GM12878 (cell line): ENCODE measurements around the gene FOXO1. TPM values are rescaled to one million over a fixed set of nuclear protein-coding genes. Genes with fewer than 3 reads are reported as not detected.

Experiments
- ATAC-seq: fragments of 200-7000 bp; cut with Tn5 transposase; 3 replicates; pipeline ENCODE4 v1.9.1; 2020; ENCODE audit warnings: mild to moderate bottlenecking, moderate library complexity
- BruUV-seq: library from RNA; stranded (reverse); fragments of 400-500 nt; replicated peaks from 2 replicates; lab custom pipeline; 2021; lab: Mats Ljungman, UMichigan
- CTCF ChIA-PET: fragments of 300-600 bp; sonication (Branson Sonifier 250); formaldehyde crosslinking; extraction: SDS; loops from one replicate; lab custom pipeline; 2021; ENCODE audit warnings: inconsistent platforms; lab: Yijun Ruan, JAX
- POLR2A ChIA-PET: fragments of 350-600 bp; formaldehyde crosslinking; extraction: SDS; loops from one replicate; lab custom pipeline; 2021; ENCODE audit warnings: inconsistent platforms; lab: Charles Lee
- RAD21 ChIA-PET: fragments of 300-600 bp; sonication (Branson Sonifier 250); formaldehyde crosslinking; loops from one replicate; lab custom pipeline; 2023; ENCODE audit warnings: antibody characterized with exemption; ENCODE audit not compliant: unreplicated experiment; lab: Charles Lee
- SMC1A ChIA-PET: fragments of 300-600 bp; sonication (Branson Sonifier 250); formaldehyde crosslinking; loops from one replicate; lab custom pipeline; 2023; ENCODE audit not compliant: unreplicated experiment, uncharacterized antibody; lab: Charles Lee
- DNase-seq: peaks from one replicate; pipeline ENCODE4 v3.0.0-alpha.2; 2011; ENCODE audit warnings: low read depth, low spot score
- FAIRE-seq: peaks from 3 replicates; lab custom pipeline; 2011; peaks lifted over from hg19 to GRCh38; lab: Jason Lieb, UNC
- H2AFZ ChIP-seq: 2 replicates; pipeline ENCODE4 v1.6.0; 2011; ENCODE audit warnings: low read depth, low read length, control low read depth; ENCODE audit not compliant: control insufficient read depth
- H3K27ac ChIP-seq: 2 replicates; pipeline ENCODE4 v1.5.1; 2011; ENCODE audit warnings: control low read depth; ENCODE audit not compliant: control insufficient read depth, insufficient read depth
- H3K27me3 ChIP-seq, 2 experiments: replicated peaks in 1 of 2; 2 replicates each; pipeline versions ENCODE4 v1.6.0 to v1.6.1; 2011; ENCODE audit warnings: low read length in 1 of 2; ENCODE audit not compliant: control insufficient read depth in 2 of 2, insufficient read depth in 2 of 2
- H3K36me3 ChIP-seq, 2 experiments: 2 replicates each; pipeline ENCODE4 v1.5.1; 2011; ENCODE audit warnings: low read length in 1 of 2; ENCODE audit not compliant: control insufficient read depth in 2 of 2, insufficient read depth in 2 of 2
- H3K4me1 ChIP-seq: 2 replicates; pipeline ENCODE4 v1.6.1; 2011; ENCODE audit warnings: mild to moderate bottlenecking, low read length, moderate library complexity, mixed read lengths; ENCODE audit not compliant: control insufficient read depth, insufficient read depth
- H3K4me2 ChIP-seq: 2 replicates; pipeline ENCODE4 v1.6.0; 2011; ENCODE audit warnings: control low read depth; ENCODE audit not compliant: control insufficient read depth, insufficient read depth
- H3K4me3 ChIP-seq: fragments of 200-600 bp; sonication (generic); 2 replicates; pipeline ENCODE4 v1.5.1; 2016
- H3K79me2 ChIP-seq: 2 replicates; pipeline ENCODE4 v1.6.0; 2011; ENCODE audit warnings: low read length; ENCODE audit not compliant: control insufficient read depth, insufficient read depth
- H3K9ac ChIP-seq: 2 replicates; pipeline ENCODE4 v1.8.0; 2011; ENCODE audit warnings: low read length, control low read depth, mixed read lengths; ENCODE audit not compliant: control insufficient read depth, insufficient read depth
- H3K9me3 ChIP-seq: replicated peaks from 3 replicates; pipeline ENCODE4 v1.5.1; 2011; ENCODE audit warnings: mild to moderate bottlenecking, low read length; ENCODE audit not compliant: control insufficient read depth, insufficient read depth
- H4K20me1 ChIP-seq: 2 replicates; pipeline ENCODE4 v1.6.0; 2011; ENCODE audit not compliant: control insufficient read depth, insufficient read depth
- CUX1 ChIP-seq: IDR thresholded peaks from 2 replicates; pipeline ENCODE4 v1.6.1; 2012; ENCODE audit warnings: improper control_type of control experiment, low read depth, low read length; ENCODE audit not compliant: insufficient replicate concordance
- PBX3 ChIP-seq: IDR thresholded peaks from 2 replicates; pipeline ENCODE4 v1.6.1; 2011; ENCODE audit warnings: mild to moderate bottlenecking, low read depth, low read length, moderate library complexity; ENCODE audit not compliant: insufficient replicate concordance
- SMARCA5 ChIP-seq: fragments of 450-650 bp; IDR thresholded peaks from 2 replicates; pipeline ENCODE4 v1.6.1; 2017; ENCODE audit warnings: mild to moderate bottlenecking
- whole genome bisulfite sequencing: methylation state at CpG from one replicate; pipeline ENCODE4 v1.1.6; 2016; ENCODE audit warnings: low lambda C conversion rate; ENCODE audit not compliant: insufficient replicate concordance, insufficient coverage; ENCODE audit errors: missing lambda C conversion rate; 5-methylcytosine and 5-hydroxymethylcytosine counted together
- in situ Hi-C: fragments of 300-500 bp; cut with MboI; formaldehyde crosslinking; loops from 9 replicates; pipeline ENCODE4 v1.14.3; 2018; ENCODE audit warnings: mixed read lengths
- intact Hi-C: fragments of 100-400 bp; cut with micrococcal nuclease; formaldehyde crosslinking; loops from one replicate; pipeline ENCODE4 v1.14.2; 2022; ENCODE audit not compliant: unreplicated experiment
- polyA plus RNA-seq, 11 experiments: library from polyadenylated mRNA; depleted of rRNA in 4 of 11; unstranded in 6 of 11; stranded (reverse) in 5 of 11; fragments of >200 nt; fragmentation: Nextera tagmentation in 4 of 11; fragmentation: Illumina TruSeq in 1 of 11; extraction: Ambion mirVana in 4 of 11; extraction: Trizol in 1 of 11; gene quantifications; 1 replicate in 1 of 11; 2 replicates in 10 of 11; pipeline versions ENCODE4 v1.2.1 to v1.2.3, GENCODE V29; 2011 to 2016; ENCODE audit warnings: inconsistent platforms in 2 of 11, missing spikeins in 2 of 11, low read depth in 1 of 11
- total RNA-seq, 4 experiments: library from RNA; depleted of rRNA in 3 of 4; stranded (reverse); fragments of >200 nt in 3 of 4; fragmentation: Illumina TruSeq in 1 of 4; extraction: Trizol in 1 of 4; gene quantifications; 2 replicates each; pipeline versions ENCODE4 v1.2.1 to v1.2.3, GENCODE V29; 2013 to 2021
- TF ChIP-seq, protein P1 (sequence below): IDR thresholded peaks from 2 replicates; pipeline ENCODE4 v1.6.1; 2012; ENCODE audit warnings: low read length, inconsistent platforms

The FOXO1 gene
- total and polyA plus RNA-seq, 10 of the 15 experiments (the other 5 are each of a cell fraction or from before 2014, with no cell fraction given): 0.58 to 8.3 (median 0.88) TPM

GRCh38 chr13:40578055-40578454, 88.4 kb downstream of the FOXO1 start:
- CTCF ChIA-PET: no interaction called here

More at GRCh38 chr13:40578055-40578454, 88.4 kb downstream of the FOXO1 start:
- in situ Hi-C loops: no loop called here
- no TSS peak for BruUV-seq
- no peak for TF ChIP-seq SMARCA5
- TF ChIP-seq PBX3: no peak
- TF ChIP-seq CUX1: no peak
- TF ChIP-seq, protein P1, sequence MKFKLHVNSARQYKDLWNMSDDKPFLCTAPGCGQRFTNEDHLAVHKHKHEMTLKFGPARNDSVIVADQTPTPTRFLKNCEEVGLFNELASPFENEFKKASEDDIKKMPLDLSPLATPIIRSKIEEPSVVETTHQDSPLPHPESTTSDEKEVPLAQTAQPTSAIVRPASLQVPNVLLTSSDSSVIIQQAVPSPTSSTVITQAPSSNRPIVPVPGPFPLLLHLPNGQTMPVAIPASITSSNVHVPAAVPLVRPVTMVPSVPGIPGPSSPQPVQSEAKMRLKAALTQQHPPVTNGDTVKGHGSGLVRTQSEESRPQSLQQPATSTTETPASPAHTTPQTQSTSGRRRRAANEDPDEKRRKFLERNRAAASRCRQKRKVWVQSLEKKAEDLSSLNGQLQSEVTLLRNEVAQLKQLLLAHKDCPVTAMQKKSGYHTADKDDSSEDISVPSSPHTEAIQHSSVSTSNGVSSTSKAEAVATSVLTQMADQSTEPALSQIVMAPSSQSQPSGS: no peak
- FAIRE-seq (no peak), DNase-seq (no peak), ATAC-seq (no peak)
- Histone ChIP-seq H3K4me2 (no peak overlapping the region), H3K79me2 (peaks cover 5% of the 10 kb centered on the region), H3K9ac (no peak overlapping the region), H3K36me3 (no peaks in the 10 kb centered on the region; a peak in 1 of 4 replicates), H4K20me1 (0 out of 2 replicates have a peak, but pooled peaks cover 4% of the 10 kb centered on the region), H3K4me3 (no peak overlapping the region), H3K4me1 (no peaks in the 10 kb centered on the region; the same call in 1 of the 2 replicates), H2AFZ (no peak overlapping the region), H3K9me3 (peaks cover 4% of the 10 kb centered on the region; the same call in 2 of the 3 replicates), H3K27ac (no peak overlapping the region), H3K27me3 (no peaks in the 10 kb centered on the region)
- ChIA-PET RAD21 (no interaction called here), SMC1A (interaction anchor here (0.6 to 1.7 kb wide), 3 partner anchors 10 to 415 kb away, joined by 3 read pairs; no protein-coding TSS in a partner anchor), POLR2A (no interaction called here)
- WGBS: 84% methylated on average over 3 of the region's 3 CpGs
- intact Hi-C loops: no loop called here
